Activated CD8-positive, alpha-beta T cell treated with anti-CD3 and anti-CD28 coated beads for 36 hours (primary cell): ENCODE results near the gene ADGRL2. TPM values are rescaled to one million over a fixed set of nuclear protein-coding genes. Genes with fewer than 3 reads are reported as not detected.

Experiments used
- ATAC-seq: fragments of 200-7000 bp; cut with Tn5 transposase; one replicate; pipeline ENCODE4 v1.10.0; 2021; ENCODE audit warnings: mild to moderate bottlenecking, moderate library complexity
- CTCF ChIA-PET: fragments of 350-600 bp; sonication (Branson Sonifier 250); formaldehyde crosslinking; loops from one replicate; lab custom pipeline; 2021; ENCODE audit warnings: antibody characterized with exemption; lab: Charles Lee
- POLR2A ChIA-PET: fragments of 350-600 bp; sonication (Branson Sonifier 250); formaldehyde crosslinking; loops from one replicate; lab custom pipeline; 2021; ENCODE audit warnings: antibody characterized with exemption; lab: Charles Lee
- DNase-seq: peaks from one replicate; pipeline ENCODE4 v3.0.0-alpha.2; 2020
- H3K27ac Mint-ChIP-seq: one replicate; pipeline ENCODE4 v1.8.0; 2021; ENCODE audit warnings: mild to moderate bottlenecking, mixed read lengths
- H3K27me3 Mint-ChIP-seq: one replicate; pipeline ENCODE4 v1.8.0; 2021; ENCODE audit warnings: mixed read lengths
- H3K36me3 Mint-ChIP-seq: one replicate; pipeline ENCODE4 v1.8.0; 2021; ENCODE audit warnings: low read depth, mixed read lengths
- H3K4me1 Mint-ChIP-seq: one replicate; pipeline ENCODE4 v1.8.0; 2021; ENCODE audit warnings: low read depth, mixed read lengths
- H3K4me3 Mint-ChIP-seq: one replicate; pipeline ENCODE4 v1.8.0; 2021; ENCODE audit warnings: mild to moderate bottlenecking, moderate library complexity, mixed read lengths
- H3K9me3 Mint-ChIP-seq: one replicate; pipeline ENCODE4 v1.8.0; 2021; ENCODE audit warnings: mixed read lengths
- intact Hi-C: fragments of 100-400 bp; cut with micrococcal nuclease; formaldehyde crosslinking; loops from one replicate; pipeline ENCODE4 v1.10.0; 2022
- total RNA-seq, 2 experiments: library from RNA; stranded (reverse); gene quantifications; one replicate each; pipeline ENCODE4 v1.2.3, GENCODE V29; 2021
- TF ChIP-seq, protein P1 (sequence below): fragments of 200-600 bp; IDR thresholded peaks from one replicate; pipeline ENCODE4 v1.8.0; 2022; ENCODE audit warnings: antibody characterized with exemption, mild to moderate bottlenecking

Gene ADGRL2
- total RNA-seq, 2 experiments from 2014 or later: not detected

DNA sequence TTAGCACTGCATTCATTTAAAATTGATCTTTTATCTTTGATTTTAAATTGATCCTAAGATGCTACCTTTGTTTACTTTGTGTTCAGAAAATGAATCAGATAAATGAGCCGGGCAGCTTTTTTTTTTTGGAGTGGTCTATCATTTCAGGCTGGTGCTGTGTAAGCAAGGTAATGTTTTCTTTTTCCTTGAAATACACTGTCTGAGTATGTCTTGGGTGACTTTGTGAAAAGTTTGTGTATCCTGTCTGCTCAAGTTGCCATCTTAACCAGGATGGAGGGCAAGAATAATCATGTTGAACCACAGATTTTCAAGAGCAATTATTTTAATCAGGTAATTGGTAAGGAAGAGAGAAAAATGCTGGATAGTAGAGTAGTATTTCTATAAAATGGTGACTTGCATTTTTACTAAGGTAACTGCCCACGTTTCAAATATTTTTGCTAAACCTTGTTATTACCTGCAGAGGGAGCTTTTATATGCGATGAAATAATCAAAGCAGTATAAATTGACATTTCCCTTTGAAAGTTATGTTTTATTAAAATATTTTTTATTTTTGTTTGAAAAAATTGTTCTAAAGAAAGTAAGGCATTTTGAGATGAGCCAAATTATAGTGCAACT is 11.1 kb downstream of the ADGRL2 start:
- Mint-ChIP-seq H3K27me3 (no peaks in the 10 kb centered on the region), H3K4me3 (no peak overlapping the region), H3K27ac (no peak overlapping the region), H3K36me3 (no peaks in the 10 kb centered on the region), H3K9me3 (no peaks in the 10 kb centered on the region), H3K4me1 (no peaks in the 10 kb centered on the region)
- ChIA-PET CTCF (no interaction called here), POLR2A (interaction anchor here (0.8 kb wide), 1 partner anchor 11 kb away, joined by 3 read pairs; the partner anchor contains the start of gene ADGRL2)
- ATAC-seq (no peak), DNase-seq (no peak)
- TF ChIP-seq, protein P1, sequence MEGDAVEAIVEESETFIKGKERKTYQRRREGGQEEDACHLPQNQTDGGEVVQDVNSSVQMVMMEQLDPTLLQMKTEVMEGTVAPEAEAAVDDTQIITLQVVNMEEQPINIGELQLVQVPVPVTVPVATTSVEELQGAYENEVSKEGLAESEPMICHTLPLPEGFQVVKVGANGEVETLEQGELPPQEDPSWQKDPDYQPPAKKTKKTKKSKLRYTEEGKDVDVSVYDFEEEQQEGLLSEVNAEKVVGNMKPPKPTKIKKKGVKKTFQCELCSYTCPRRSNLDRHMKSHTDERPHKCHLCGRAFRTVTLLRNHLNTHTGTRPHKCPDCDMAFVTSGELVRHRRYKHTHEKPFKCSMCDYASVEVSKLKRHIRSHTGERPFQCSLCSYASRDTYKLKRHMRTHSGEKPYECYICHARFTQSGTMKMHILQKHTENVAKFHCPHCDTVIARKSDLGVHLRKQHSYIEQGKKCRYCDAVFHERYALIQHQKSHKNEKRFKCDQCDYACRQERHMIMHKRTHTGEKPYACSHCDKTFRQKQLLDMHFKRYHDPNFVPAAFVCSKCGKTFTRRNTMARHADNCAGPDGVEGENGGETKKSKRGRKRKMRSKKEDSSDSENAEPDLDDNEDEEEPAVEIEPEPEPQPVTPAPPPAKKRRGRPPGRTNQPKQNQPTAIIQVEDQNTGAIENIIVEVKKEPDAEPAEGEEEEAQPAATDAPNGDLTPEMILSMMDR: no peak
- intact Hi-C loops: no loop called here

DNA sequence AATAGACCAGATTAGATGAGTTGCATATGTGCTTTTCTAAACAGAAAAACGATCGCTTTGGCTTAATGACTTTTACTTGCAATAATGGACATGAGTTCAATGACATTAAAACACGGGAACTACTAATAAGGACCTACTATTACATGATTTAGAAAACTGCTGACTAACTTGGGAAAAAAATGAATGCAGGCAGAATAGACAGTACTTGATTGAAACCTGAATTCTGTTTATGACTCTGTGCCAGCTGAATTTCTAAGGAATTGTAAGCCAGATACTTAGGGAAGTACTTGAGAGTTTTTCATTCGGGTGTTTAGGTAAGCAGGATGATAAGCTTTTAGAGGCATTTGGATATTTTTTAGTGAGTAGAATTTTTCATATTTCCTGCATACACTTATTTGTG is 12.0 kb downstream of the ADGRL2 start:
- no peaks in the 10 kb centered on the region for H3K9me3 Mint-ChIP-seq
- ChIA-PET CTCF (no interaction called here), POLR2A (interaction anchor here (0.8 kb wide), 1 partner anchor 12 kb away, joined by 3 read pairs; the partner anchor contains the start of gene ADGRL2)
- H3K27ac Mint-ChIP-seq: no peak overlapping the region
- intact Hi-C loops: no loop called here
- TF ChIP-seq, protein P1: no peak
- no peaks in the 10 kb centered on the region for H3K36me3 Mint-ChIP-seq
- H3K4me1 Mint-ChIP-seq: no peaks in the 10 kb centered on the region
- H3K4me3 Mint-ChIP-seq: no peak overlapping the region
- DNase-seq: no peak
- ATAC-seq: no peak
- no peaks in the 10 kb centered on the region for H3K27me3 Mint-ChIP-seq

DNA sequence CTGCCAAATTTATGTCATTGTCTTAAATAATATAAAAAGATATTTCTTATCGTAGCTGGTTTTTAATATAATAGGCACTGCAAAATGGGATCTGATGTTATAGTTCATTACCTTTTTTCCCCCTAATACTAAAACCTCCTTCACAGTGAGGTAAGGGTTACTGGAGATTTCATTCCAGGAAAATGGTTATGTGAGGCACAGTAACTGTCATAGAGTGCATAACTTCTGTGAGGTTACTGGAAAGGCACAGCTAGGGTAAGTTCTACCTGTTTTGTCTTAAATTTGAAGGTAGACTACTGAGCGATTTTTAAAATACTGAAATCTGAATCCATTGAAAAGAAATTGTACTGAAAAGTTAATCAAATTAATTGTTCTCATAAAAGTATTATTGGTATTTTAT is 13.0 kb downstream of the ADGRL2 start:
- ChIA-PET POLR2A (no interaction called here), CTCF (no interaction called here)
- TF ChIP-seq, protein P1: no peak
- H3K36me3 Mint-ChIP-seq: no peaks in the 10 kb centered on the region
- no peak for DNase-seq
- no peaks in the 10 kb centered on the region for H3K9me3 Mint-ChIP-seq
- H3K27me3 Mint-ChIP-seq: no peaks in the 10 kb centered on the region
- no peaks in the 10 kb centered on the region for H3K4me1 Mint-ChIP-seq
- no peak overlapping the region for H3K4me3 Mint-ChIP-seq
- no peak for ATAC-seq
- intact Hi-C loops: no loop called here
- no peak overlapping the region for H3K27ac Mint-ChIP-seq

DNA sequence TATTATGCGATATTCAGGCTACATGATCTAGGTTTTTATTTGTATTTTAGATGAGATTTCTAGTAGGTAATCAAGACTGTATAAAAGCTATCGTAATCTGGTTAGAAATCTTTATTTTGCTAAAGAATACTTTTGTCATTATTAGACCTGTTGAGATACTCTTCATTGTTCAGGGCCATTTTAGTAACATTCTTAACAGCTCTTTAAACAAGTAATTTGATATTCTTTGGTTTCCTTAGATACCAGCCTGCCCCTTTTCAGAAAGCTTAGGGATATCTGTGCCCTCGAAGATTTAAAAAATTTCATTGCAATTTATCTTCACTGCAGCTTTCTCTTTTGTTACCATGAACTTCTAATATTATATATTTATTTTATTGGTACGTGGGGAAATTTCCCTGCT is 18.9 kb downstream of the ADGRL2 start:
- intact Hi-C loops: no loop called here
- DNase-seq (no peak), ATAC-seq (no peak)
- H3K9me3 Mint-ChIP-seq: no peaks in the 10 kb centered on the region
- no peak overlapping the region for H3K4me3 Mint-ChIP-seq
- ChIA-PET CTCF (no interaction called here), POLR2A (no interaction called here)
- no peaks in the 10 kb centered on the region for H3K36me3 Mint-ChIP-seq
- H3K27me3 Mint-ChIP-seq: no peaks in the 10 kb centered on the region
- TF ChIP-seq, protein P1: no peak
- H3K27ac Mint-ChIP-seq: no peak overlapping the region
- no peaks in the 10 kb centered on the region for H3K4me1 Mint-ChIP-seq

DNA sequence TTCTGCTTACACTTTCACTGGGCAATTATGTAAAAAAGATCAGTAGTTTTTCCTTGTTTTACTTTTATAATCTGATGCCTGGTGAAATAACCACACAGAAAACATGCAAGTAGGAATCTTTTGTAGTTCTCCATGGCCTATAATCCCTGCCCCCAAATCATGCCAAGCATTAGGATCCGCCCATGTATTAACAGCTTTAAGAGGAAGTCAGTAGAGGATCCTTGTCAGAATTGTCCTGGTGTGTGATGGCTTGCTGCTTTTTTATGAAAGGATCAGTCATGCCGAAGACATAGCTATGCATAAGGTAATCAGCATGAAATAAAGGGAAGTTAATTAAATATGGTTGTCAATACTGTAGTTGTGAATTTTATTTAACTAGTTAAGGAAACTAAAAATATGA is 20.0 kb downstream of the ADGRL2 start:
- TF ChIP-seq, protein P1: no peak
- ATAC-seq (no peak), DNase-seq (no peak)
- Mint-ChIP-seq H3K27ac (no peak overlapping the region), H3K4me3 (no peak overlapping the region), H3K9me3 (no peaks in the 10 kb centered on the region), H3K36me3 (no peaks in the 10 kb centered on the region), H3K4me1 (no peaks in the 10 kb centered on the region), H3K27me3 (no peaks in the 10 kb centered on the region)
- intact Hi-C loops: no loop called here
- ChIA-PET POLR2A (no interaction called here), CTCF (no interaction called here)
